H1 (cell line): ENCODE data around the gene DGAT2L6. TPM values are rescaled to one million over a fixed set of nuclear protein-coding genes. Genes with fewer than 3 reads are reported as not detected.

ENCODE experiments used
- BACH1 ChIP-seq: IDR thresholded peaks from 2 replicates; pipeline ENCODE4 v1.6.1; 2012; ENCODE audit warnings: low read length, improper control_type of control experiment
- CHD7 ChIP-seq: fragments of 300-600 bp; sonication (generic); IDR thresholded peaks from 2 replicates; pipeline ENCODE4 v1.7.1; 2012; ENCODE audit warnings: low read length, moderate library complexity, mild to moderate bottlenecking, inconsistent platforms; ENCODE audit not compliant: insufficient replicate concordance
- EZH2 ChIP-seq: fragments of 200-600 bp; sonication (generic); IDR thresholded peaks from 2 replicates; pipeline ENCODE4 v1.7.1; 2012; ENCODE audit warnings: low read depth, mild to moderate bottlenecking, moderate library complexity, low read length, inconsistent platforms; ENCODE audit not compliant: severe bottlenecking
- KDM5A ChIP-seq: fragments of 200-600 bp; IDR thresholded peaks from 2 replicates; pipeline ENCODE4 v1.7.1; 2012; ENCODE audit warnings: mild to moderate bottlenecking, low read length, inconsistent platforms, mixed read lengths
- TBP ChIP-seq: IDR thresholded peaks from 2 replicates; pipeline ENCODE4 v1.6.1; 2011; ENCODE audit warnings: low read depth, low read length, improper control_type of control experiment
- YY1 ChIP-seq: IDR thresholded peaks from 2 replicates; pipeline ENCODE4 v1.6.1; 2011; ENCODE audit warnings: low read depth, mild to moderate bottlenecking, low read length
- polyA plus RNA-seq, 7 experiments: library from polyadenylated mRNA; depleted of rRNA in 3 of 7; stranded (reverse) in 5 of 7; unstranded in 2 of 7; fragments of >200 nt in 5 of 7; fragments of 200-250 nt in 2 of 7; gene quantifications; 1 replicate in 5 of 7; 2 replicates in 1 of 7; 4 replicates in 1 of 7; pipeline versions ENCODE4 v1.2.1 to v1.2.3, GENCODE V29; 2011 to 2013; ENCODE audit warnings: missing spikeins in 2 of 7, mixed read lengths in 2 of 7
- total RNA-seq: library from RNA; stranded (reverse); fragmentation: NEBNext Ultra II Directional; extraction: Animal tissue kit (Norgen Biotek cat#: 25700); gene quantifications from 2 replicates; pipeline ENCODE4 v1.2.1, GENCODE V29; 2021

Gene DGAT2L6
- total and polyA plus RNA-seq, 2 of the 8 experiments (the other 6 are each of a cell fraction or from before 2014, with no cell fraction given), result not detected

- no peak for TF ChIP-seq EZH2
- TF ChIP-seq YY1, result no peak
- no peak for TF ChIP-seq TBP
- TF ChIP-seq KDM5A, result no peak
- TF ChIP-seq BACH1, result no peak
- no peak for TF ChIP-seq CHD7
Observed at GRCh38 chrX:70166601-70167590, 10.4 kb upstream of the DGAT2L6 start (continued).
